ENCODE data around the gene DNMT1.

The DNMT1 gene

DNA sequence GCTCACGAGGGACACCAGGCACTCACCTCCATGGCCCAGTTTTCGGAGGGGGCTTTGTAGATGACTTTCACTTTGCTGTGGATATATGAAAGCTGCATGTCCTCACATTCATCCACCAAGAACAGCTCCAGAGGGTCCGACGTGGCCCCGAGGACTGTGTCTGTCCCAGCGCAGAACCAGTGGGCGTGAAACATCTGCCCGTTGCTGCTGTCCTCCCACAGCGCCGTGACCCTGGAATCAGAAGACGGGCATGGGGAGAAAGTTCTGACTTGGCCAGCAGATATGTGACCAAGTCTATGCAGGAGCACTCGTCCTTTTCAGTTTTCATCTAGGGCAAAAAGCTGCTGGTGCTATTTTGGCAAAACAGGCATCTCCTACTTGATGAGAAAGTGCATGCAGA is 45.3 kb downstream of the DNMT1 start:
- Histone ChIP-seq H3K4me3 (ENCODE audit: low read length) (no peak overlapping the region), H3K4me1 (ENCODE audit: insufficient read depth, low read length) (no peaks in the 10 kb centered on the region), H3K9me3 (ENCODE audit: insufficient read depth, low read depth, low read length) (no peaks in the 10 kb centered on the region), H3K27me3 (ENCODE audit: insufficient read depth, low read length) (no peaks in the 10 kb centered on the region), H3K9ac (ENCODE audit: low read depth, low read length) (no peak overlapping the region), H3K36me3 (ENCODE audit: insufficient read depth, low read depth, low read length) (peaks cover 95% of the 10 kb centered on the region), H3K27ac (ENCODE audit: low read length) (no peak overlapping the region)

DNA sequence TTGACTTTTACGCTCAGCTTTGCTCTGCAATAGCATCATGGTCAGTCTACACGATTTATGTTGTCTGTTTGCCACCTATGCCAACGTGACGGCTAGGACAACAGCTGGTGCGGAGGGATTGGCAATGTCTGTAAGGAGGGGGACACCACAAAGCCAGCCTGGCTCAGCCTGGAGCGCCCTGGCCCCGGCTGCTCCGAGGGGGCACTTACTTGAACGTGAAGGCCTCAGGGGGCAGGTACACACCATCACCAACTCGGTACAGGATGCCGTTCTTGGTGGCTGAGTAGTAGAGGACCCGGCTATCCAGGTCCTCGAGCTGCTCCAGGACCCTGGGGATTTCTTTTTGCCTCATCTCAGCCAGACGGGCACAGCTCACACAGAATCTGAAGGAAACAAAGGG is 48.6 kb downstream of the DNMT1 start:
- Histone ChIP-seq H3K9me3 (ENCODE audit: insufficient read depth, low read depth, low read length) (no peaks in the 10 kb centered on the region), H3K27me3 (ENCODE audit: insufficient read depth, low read length) (no peaks in the 10 kb centered on the region), H3K4me1 (ENCODE audit: insufficient read depth, low read length) (no peaks in the 10 kb centered on the region), H3K4me3 (ENCODE audit: low read length) (no peak overlapping the region), H3K9ac (ENCODE audit: low read depth, low read length) (no peak overlapping the region), H3K27ac (ENCODE audit: low read length) (no peak overlapping the region), H3K36me3 (ENCODE audit: insufficient read depth, low read depth, low read length) (peaks cover 97% of the 10 kb centered on the region)

GRCh38 chr19:10145031-10145430 is 49.7 kb downstream of the DNMT1 start:
- no peaks in the 10 kb centered on the region for H3K4me1 ChIP-seq (ENCODE audit: insufficient read depth, low read length)
- H3K4me3 ChIP-seq (ENCODE audit: low read length) = no peak overlapping the region
- H3K27me3 ChIP-seq (ENCODE audit: insufficient read depth, low read length) = no peaks in the 10 kb centered on the region
- H3K36me3 ChIP-seq (ENCODE audit: insufficient read depth, low read depth, low read length) = peaks cover 97% of the 10 kb centered on the region
- no peak overlapping the region for H3K27ac ChIP-seq (ENCODE audit: low read length)
- no peaks in the 10 kb centered on the region for H3K9me3 ChIP-seq (ENCODE audit: insufficient read depth, low read depth, low read length)
- no peak overlapping the region for H3K9ac ChIP-seq (ENCODE audit: low read depth, low read length)

DNA sequence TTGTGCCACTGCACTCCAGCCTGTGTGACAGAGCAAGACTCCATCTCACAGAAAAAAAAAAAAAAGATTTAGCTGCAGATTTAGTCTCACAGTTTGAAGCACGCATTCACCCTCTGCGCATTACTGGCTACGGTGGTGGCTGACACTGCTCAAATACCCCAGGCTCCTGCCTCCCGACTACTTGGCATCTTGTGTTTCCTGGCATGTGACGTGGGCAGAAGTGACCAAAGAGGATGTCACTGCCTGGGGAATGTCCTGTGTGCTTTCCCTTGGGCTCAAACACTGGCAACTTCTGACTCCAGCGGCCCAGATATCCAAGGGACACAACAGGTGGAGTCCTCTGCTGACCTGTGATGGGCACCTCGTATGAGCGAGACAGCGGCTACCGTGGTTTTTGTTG is 50.4 kb downstream of the DNMT1 start:
- H3K27me3 ChIP-seq (ENCODE audit: insufficient read depth, low read length) = no peaks in the 10 kb centered on the region
- H3K27ac ChIP-seq (ENCODE audit: low read length) = no peak overlapping the region
- H3K9me3 ChIP-seq (ENCODE audit: insufficient read depth, low read depth, low read length) = no peaks in the 10 kb centered on the region
- no peaks in the 10 kb centered on the region for H3K4me1 ChIP-seq (ENCODE audit: insufficient read depth, low read length)
- H3K9ac ChIP-seq (ENCODE audit: low read depth, low read length) = no peak overlapping the region
- peaks cover 97% of the 10 kb centered on the region for H3K36me3 ChIP-seq (ENCODE audit: insufficient read depth, low read depth, low read length)
- no peak overlapping the region for H3K4me3 ChIP-seq (ENCODE audit: low read length)

- Histone ChIP-seq H3K27ac (ENCODE audit: low read length) (no peak overlapping the region), H3K36me3 (ENCODE audit: insufficient read depth, low read depth, low read length) (peaks cover 97% of the 10 kb centered on the region), H3K4me3 (ENCODE audit: low read length) (no peak overlapping the region), H3K9ac (ENCODE audit: low read depth, low read length) (no peak overlapping the region), H3K4me1 (ENCODE audit: insufficient read depth, low read length) (no peaks in the 10 kb centered on the region), H3K27me3 (ENCODE audit: insufficient read depth, low read length) (no peaks in the 10 kb centered on the region), H3K9me3 (ENCODE audit: insufficient read depth, low read depth, low read length) (no peaks in the 10 kb centered on the region)
Observed at GRCh38 chr19:10143681-10144080, 51.1 kb downstream of the DNMT1 start.

- H3K4me3 ChIP-seq (ENCODE audit: low read length) = no peak overlapping the region
- H3K4me1 ChIP-seq (ENCODE audit: insufficient read depth, low read length) = no peaks in the 10 kb centered on the region
- H3K9ac ChIP-seq (ENCODE audit: low read depth, low read length) = no peak overlapping the region
- H3K9me3 ChIP-seq (ENCODE audit: insufficient read depth, low read depth, low read length) = no peaks in the 10 kb centered on the region
- H3K27ac ChIP-seq (ENCODE audit: low read length) = no peak overlapping the region
- H3K36me3 ChIP-seq (ENCODE audit: insufficient read depth, low read depth, low read length) = peaks cover 99% of the 10 kb centered on the region
- H3K27me3 ChIP-seq (ENCODE audit: insufficient read depth, low read length) = no peaks in the 10 kb centered on the region
Observed at GRCh38 chr19:10142701-10143375, 51.9 kb downstream of the DNMT1 start.

GRCh38 chr19:10141973-10142372 is 52.8 kb downstream of the DNMT1 start:
- Histone ChIP-seq H3K27ac (ENCODE audit: low read length) (no peak overlapping the region), H3K9ac (ENCODE audit: low read depth, low read length) (no peak overlapping the region), H3K4me1 (ENCODE audit: insufficient read depth, low read length) (no peaks in the 10 kb centered on the region), H3K36me3 (ENCODE audit: insufficient read depth, low read depth, low read length) (peaks cover 100% of the 10 kb centered on the region), H3K27me3 (ENCODE audit: insufficient read depth, low read length) (no peaks in the 10 kb centered on the region), H3K9me3 (ENCODE audit: insufficient read depth, low read depth, low read length) (no peaks in the 10 kb centered on the region), H3K4me3 (ENCODE audit: low read length) (no peak overlapping the region)

GRCh38 chr19:10141479-10141878 is 53.3 kb downstream of the DNMT1 start:
- no peak overlapping the region for H3K9ac ChIP-seq (ENCODE audit: low read depth, low read length)
- no peaks in the 10 kb centered on the region for H3K4me1 ChIP-seq (ENCODE audit: insufficient read depth, low read length)
- no peaks in the 10 kb centered on the region for H3K9me3 ChIP-seq (ENCODE audit: insufficient read depth, low read depth, low read length)
- H3K36me3 ChIP-seq (ENCODE audit: insufficient read depth, low read depth, low read length) = peaks cover 100% of the 10 kb centered on the region
- no peaks in the 10 kb centered on the region for H3K27me3 ChIP-seq (ENCODE audit: insufficient read depth, low read length)
- H3K27ac ChIP-seq (ENCODE audit: low read length) = no peak overlapping the region
- H3K4me3 ChIP-seq (ENCODE audit: low read length) = no peak overlapping the region

- Histone ChIP-seq H3K36me3 (ENCODE audit: insufficient read depth, low read depth, low read length) (peaks cover 100% of the 10 kb centered on the region), H3K9me3 (ENCODE audit: insufficient read depth, low read depth, low read length) (no peaks in the 10 kb centered on the region), H3K4me1 (ENCODE audit: insufficient read depth, low read length) (no peaks in the 10 kb centered on the region)
Observed at GRCh38 chr19:10139952-10140351, 54.8 kb downstream of the DNMT1 start.

DNA sequence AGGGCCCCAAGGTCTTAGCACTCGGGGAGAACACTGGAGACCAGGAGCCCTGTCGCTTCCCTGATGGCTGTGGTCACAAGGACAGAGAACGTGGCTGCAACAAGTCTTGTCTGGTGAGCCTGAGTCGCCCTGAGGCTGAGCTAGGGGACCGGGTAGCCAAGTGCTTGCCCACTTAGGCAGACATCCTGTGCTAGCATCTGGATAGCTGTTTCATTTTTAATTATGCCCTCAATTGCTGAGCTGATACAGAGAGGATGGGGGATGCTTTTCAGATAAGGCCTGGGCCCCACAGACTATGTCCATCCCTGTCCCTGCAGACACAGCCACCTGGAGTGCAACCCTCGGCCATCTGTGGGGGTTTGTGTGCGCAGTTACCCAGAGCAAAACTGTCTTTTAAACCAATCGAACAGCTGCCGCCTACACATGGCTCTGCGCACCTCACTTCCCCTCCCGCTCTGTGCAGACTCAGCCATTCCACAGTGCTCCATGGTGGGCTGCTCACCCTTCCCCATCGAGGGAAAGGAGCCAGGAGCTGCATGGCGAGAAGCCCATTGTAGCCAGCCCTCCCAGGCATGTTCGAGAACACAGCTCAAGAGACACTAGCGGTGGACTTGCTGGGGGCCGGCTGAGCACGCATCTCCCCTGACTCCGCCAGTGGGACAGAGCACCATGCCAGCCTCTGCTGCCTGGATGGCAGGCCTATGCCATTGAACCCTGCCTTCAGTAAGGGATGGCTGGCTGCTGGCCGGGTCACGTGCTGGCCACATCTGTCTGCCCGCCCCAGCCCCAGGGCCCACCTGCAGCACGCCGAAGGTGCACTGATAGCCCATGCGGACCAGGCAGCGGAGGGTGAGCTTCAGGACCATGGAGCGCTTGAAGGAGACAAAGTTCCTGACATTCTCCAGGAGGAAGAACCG is 55.6 kb downstream of the DNMT1 start:
- H3K9ac ChIP-seq (ENCODE audit: low read depth, low read length) = no peak overlapping the region
- H3K27ac ChIP-seq (ENCODE audit: low read length) = no peak overlapping the region
- H3K4me3 ChIP-seq (ENCODE audit: low read length) = no peak overlapping the region
- no peaks in the 10 kb centered on the region for H3K4me1 ChIP-seq (ENCODE audit: insufficient read depth, low read length)
- no peaks in the 10 kb centered on the region for H3K27me3 ChIP-seq (ENCODE audit: insufficient read depth, low read length)
- no peaks in the 10 kb centered on the region for H3K9me3 ChIP-seq (ENCODE audit: insufficient read depth, low read depth, low read length)
- H3K36me3 ChIP-seq (ENCODE audit: insufficient read depth, low read depth, low read length) = peaks cover 100% of the 10 kb centered on the region

More at GRCh38 chr19:10139952-10140351, 54.8 kb downstream of the DNMT1 start:
- no peak overlapping the region for H3K27ac ChIP-seq (ENCODE audit: low read length)
- no peaks in the 10 kb centered on the region for H3K27me3 ChIP-seq (ENCODE audit: insufficient read depth, low read length)
- H3K9ac ChIP-seq (ENCODE audit: low read depth, low read length) = no peak overlapping the region
- no peak overlapping the region for H3K4me3 ChIP-seq (ENCODE audit: low read length)

GRCh38 chr19:10137751-10138682 is 56.7 kb downstream of the DNMT1 start:
- H3K9me3 ChIP-seq (ENCODE audit: insufficient read depth, low read depth, low read length) = no peaks in the 10 kb centered on the region
- no peak overlapping the region for H3K4me3 ChIP-seq (ENCODE audit: low read length)
- H3K36me3 ChIP-seq (ENCODE audit: insufficient read depth, low read depth, low read length) = peaks cover 100% of the 10 kb centered on the region
- H3K27me3 ChIP-seq (ENCODE audit: insufficient read depth, low read length) = no peaks in the 10 kb centered on the region
- no peaks in the 10 kb centered on the region for H3K4me1 ChIP-seq (ENCODE audit: insufficient read depth, low read length)
- H3K27ac ChIP-seq (ENCODE audit: low read length) = no peak overlapping the region
- H3K9ac ChIP-seq (ENCODE audit: low read depth, low read length) = no peak overlapping the region

All from iPS-20b (cell line).